SIG-M5 treated with dmso at 0.1 percent for 504 hours (cell line): ENCODE results near the gene MAML3.
A peak's percentile ranks its signal among the peaks of the same experiment; 100 is the strongest.

ENCODE experiments used
- DNase-seq: peaks from one replicate; lab custom pipeline; 2025; ENCODE audit not compliant: unreplicated experiment; lab: John Stamatoyannopoulos, UW

Gene MAML3

GRCh38 chr4:140127422-140127821 is 26.6 kb downstream of the MAML3 start:
- DNase-seq, result no peak

- DNase-seq, result no peak
These were observed 27.7 kb downstream of the MAML3 start for GRCh38 chr4:140126261-140126660.

- no peak for DNase-seq
These were observed 28.6 kb downstream of the MAML3 start for GRCh38 chr4:140125374-140125773.

DNA sequence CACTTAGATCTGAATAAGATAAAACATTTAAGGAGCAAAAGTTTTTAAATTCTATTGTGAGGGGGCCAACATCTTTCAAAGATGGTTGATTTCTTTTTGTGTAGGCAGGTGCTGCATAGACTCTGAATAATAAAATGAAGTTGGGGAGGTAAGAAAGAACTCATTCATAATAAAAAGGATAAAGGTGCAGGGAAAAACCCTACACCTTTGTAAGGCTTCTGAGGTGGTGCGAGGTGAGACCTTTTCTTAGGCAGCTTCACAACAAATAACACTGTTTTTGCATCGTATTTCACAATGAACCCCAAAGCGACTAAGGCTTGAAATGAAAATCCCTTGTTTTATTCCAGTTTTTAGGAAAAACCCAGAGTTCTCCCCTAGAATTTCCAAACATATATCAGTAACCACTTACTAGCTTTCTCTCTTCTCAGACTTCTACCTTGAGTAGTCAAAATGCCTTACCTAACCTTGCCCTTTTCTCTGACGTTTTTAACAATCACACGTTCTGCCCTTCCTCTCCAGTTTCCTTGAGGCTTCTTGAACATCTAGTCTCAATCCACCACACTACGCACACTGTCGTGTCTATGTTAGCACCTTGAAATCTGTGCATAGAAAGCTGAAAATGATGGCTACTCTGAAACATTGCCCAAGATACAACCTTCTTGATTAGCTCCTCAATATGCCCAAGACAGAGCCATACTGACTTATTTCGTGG is 30.2 kb downstream of the MAML3 start:
- DNase-seq, result no peak

DNA sequence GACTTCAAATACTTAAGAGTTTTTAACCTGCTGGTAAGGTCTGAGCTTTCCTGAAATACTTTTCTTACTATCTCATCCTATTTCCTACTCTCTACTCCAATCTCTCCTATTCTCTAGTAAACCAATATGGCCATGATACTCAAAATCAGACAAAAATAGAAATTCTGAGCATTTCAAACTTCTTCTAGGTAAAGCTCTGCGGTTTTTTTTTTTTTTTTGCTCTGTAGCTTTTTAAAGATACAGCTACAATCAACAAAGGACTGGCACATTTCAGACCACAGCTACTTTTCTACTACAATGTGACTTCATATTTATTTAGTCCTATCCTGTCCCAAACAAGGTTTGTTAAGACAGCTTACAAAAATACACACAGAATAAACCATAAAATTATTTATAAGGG is 31.1 kb downstream of the MAML3 start:
- DNase-seq, result no peak

DNA sequence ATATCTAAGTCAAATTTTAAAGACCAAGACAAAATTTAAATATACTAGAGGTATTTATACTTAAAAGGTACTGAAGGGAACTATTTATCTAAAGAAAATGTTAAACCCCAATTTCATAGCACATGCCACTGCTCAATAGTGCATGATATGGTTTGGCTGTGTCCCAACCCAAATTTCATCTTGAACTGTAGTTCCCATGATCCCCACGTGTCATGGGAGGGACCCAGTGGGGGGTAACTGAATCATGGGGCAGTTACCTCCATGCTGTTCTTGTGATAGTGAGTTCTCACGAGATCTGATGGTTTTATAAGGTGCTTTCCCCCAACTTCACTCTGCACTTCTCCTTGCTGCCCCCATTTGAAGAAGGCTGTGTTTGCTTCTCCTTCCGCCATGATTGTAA is 32.3 kb downstream of the MAML3 start:
- no peak for DNase-seq

- DNase-seq, result no peak
These were observed 34.9 kb downstream of the MAML3 start for GRCh38 chr4:140118931-140119640.

DNA sequence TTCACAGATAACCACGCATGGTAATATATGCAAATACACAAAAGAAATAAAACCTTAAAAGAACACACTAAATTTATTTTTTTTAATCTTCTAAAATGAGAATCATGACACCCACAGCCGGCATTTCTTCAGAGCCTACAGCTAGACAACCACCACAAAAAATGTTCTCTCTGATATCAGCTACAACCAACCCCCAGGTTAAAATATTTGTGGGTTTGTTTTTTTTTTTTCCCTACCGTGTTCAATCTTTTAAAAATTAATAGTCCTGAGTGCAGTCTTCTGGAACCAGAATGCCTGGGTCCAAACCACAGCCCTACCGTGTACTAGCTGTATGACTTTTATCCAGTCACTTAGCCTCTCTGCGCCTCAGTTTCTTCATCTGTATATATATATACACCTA is 36.0 kb downstream of the MAML3 start:
- no peak for DNase-seq

GRCh38 chr4:140116442-140117104 is 37.4 kb downstream of the MAML3 start:
- DNase-seq, result peak; percentile 39

DNA sequence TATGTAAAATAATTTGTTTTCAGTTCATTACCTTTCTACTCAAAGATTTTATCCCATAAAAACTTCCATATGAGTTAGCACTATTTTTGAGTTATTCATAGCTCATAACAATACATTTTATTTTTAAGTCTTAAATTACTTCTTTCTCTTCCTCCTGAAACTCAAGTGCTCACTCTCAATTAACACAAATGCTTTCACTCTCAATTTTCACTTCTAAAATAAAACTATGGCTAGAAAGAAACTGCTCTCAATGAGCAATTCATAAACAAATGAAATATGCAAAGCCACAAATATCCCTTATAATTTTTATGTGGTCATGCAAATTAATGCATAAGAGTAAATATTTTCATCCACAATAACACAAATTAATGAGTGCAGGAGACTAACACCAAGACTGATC is 38.8 kb downstream of the MAML3 start:
- no peak for DNase-seq

DNA sequence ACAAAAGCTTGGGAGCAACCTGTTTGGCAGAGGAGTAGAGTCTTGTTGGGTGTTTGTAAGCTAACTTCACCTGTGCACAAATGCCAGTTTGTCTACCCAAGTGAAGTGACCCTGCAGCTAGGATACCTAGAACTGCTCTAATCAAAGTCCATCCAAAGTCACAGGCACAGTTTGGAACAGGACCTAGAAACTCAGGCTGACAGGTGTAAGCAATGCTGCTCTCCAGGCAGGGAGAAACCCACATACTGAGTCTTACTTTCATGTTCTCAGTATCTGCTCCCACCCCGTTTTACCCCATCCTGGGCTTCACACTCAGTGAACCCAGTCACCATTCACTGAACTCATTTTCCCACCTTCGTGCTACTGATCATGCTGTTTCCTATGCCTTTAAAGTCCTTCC is 40.3 kb downstream of the MAML3 start:
- DNase-seq, result no peak

DNA sequence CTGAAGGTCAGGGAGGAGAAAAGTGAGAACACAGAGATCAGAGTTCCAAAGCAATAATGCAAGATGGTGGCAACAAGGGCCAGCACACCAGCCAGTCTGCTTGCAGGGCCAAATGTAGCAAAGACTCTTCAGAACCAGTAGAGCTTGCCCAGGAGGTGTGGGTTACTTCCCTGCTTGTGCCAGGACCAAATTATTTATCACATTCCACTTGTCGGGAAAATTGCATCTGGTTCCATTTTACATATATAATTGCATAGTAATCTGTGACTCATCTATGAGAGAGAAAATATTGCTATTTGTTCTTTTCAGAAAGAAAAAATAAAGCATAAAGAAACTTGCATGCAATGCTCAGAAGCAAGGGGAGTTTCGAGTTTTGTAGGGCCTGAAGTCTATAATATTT is 41.4 kb downstream of the MAML3 start:
- DNase-seq, result no peak

DNA sequence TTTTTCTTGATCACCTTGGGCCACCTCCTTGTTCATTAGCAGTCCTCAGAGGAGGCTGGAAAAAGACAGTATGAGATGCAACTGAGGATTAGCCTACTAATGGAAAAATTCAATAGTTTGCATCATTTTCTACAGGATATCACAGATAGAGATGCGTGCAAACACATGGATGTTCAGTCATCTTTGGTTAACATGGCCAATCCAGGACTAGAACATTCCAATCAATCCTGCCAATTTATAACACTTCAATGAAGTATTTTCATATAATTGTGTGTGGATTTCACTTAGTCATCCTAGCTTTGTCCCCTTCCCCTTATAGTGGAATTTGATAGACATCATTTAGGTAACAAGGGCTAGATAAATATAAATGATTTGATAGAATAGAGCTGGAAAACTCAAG is 42.7 kb downstream of the MAML3 start:
- no peak for DNase-seq

- DNase-seq, result no peak
These were observed 43.3 kb downstream of the MAML3 start for GRCh38 chr4:140110542-140111215.

- DNase-seq, result no peak
These were observed 44.2 kb downstream of the MAML3 start for GRCh38 chr4:140109737-140110136.

GRCh38 chr4:140109292-140109691 is 44.7 kb downstream of the MAML3 start:
- DNase-seq, result no peak

DNA sequence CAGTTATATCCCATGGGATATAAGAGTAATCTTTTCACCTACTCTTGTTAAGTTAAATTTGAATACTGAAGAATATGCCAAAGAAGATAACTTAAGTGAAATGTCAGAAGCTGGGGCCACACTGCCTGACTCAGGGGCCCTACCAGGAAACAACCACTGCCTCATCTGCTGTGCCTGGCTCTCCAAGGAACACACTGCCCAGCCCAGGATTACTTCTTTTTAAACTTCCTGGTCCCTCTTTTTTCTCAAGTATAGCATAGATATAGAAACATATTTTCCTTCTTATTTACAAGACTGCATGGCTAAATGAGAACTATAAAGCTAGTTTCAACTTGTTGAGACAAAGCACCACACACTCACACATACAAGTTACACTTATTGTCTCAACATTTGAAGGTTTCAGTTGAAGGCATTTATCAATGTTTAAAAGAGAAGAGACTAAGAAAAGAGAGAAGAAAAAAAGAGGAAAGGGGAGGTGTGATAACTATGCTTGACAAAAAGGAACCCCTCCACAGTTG is 45.2 kb downstream of the MAML3 start:
- DNase-seq, result no peak

- no peak for DNase-seq
These were observed 45.7 kb downstream of the MAML3 start for GRCh38 chr4:140108243-140108642.

GRCh38 chr4:140106289-140106844 is 47.6 kb downstream of the MAML3 start:
- DNase-seq, result no peak

DNA sequence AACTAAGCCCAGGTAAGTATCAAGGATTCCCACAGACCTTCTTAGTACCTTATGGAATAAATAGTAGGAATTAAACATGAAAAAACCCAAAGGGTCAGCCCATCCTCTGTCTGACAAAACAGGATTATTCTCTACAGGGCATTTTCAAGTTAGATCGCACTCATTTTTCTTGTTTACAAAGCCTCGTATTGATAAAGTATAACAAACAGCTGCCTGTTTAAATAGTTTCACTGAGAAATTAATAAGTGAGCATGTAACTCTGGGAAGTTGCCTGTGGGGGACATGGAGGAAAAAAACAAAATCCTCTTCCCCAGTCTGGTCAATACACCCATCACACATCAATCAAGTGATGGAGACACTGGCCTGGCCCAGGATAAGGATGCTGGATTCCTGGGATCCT is 48.5 kb downstream of the MAML3 start:
- no peak for DNase-seq

GRCh38 chr4:140103676-140104075 is 50.3 kb downstream of the MAML3 start:
- DNase-seq, result peak; percentile 38
